ENCODE measurements around the gene RNF152.

The RNF152 gene

DNA sequence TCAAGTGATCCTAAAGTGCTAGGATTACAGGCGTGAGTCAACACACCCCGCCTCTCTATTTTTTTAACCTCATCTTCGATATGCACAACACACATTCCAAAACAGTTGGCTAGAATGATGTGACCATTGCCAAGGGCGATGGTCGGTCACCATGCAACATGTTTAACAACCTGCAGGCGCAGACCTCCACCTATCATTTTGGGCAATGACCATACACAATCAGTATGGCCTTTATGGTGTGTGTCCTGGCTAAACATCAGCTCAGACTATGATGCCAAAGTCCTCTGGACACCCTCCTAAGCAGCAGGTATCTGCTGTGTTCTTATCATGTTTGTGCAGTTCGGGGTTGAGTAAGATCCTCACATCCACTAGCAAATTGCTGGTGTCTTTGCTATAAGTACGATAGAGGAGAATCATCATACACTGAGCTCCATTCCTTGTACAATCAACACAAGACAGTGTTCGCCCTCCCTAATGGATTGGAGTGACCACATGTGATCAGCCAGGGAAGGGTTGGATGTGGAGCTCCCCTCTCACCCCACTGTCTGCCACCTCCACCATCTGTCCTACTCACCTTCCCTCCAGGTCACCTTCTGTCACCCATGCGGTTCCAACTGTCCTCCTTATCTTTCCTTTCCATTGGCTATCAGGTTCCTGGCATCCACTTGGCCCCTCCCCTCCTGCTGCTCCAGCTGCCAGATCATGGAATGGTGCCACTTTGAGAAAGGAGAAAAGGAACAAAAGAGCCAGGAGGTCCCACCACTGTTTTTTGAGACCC, 7.9 kb upstream of the RNF152 start:
- TF ChIP-seq, protein P1, sequence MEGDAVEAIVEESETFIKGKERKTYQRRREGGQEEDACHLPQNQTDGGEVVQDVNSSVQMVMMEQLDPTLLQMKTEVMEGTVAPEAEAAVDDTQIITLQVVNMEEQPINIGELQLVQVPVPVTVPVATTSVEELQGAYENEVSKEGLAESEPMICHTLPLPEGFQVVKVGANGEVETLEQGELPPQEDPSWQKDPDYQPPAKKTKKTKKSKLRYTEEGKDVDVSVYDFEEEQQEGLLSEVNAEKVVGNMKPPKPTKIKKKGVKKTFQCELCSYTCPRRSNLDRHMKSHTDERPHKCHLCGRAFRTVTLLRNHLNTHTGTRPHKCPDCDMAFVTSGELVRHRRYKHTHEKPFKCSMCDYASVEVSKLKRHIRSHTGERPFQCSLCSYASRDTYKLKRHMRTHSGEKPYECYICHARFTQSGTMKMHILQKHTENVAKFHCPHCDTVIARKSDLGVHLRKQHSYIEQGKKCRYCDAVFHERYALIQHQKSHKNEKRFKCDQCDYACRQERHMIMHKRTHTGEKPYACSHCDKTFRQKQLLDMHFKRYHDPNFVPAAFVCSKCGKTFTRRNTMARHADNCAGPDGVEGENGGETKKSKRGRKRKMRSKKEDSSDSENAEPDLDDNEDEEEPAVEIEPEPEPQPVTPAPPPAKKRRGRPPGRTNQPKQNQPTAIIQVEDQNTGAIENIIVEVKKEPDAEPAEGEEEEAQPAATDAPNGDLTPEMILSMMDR (IDR thresholded peaks at IDR 0.05; ENCODE audit: insufficient read depth, low read length, poor library complexity, severe bottlenecking), result no peak
- DNase-seq (ENCODE audit: extremely low read depth, insufficient read length), result no peak
- H3K4me3 ChIP-seq (replicated peaks; ENCODE audit: low read depth, low read length), result no peak overlapping the region
- no peaks in the 10 kb centered on the region for H3K36me3 ChIP-seq (ENCODE audit: control insufficient read depth, insufficient read depth, low read length)
- H3K27me3 ChIP-seq (replicated peaks; ENCODE audit: control insufficient read depth, insufficient read depth, low read length), result no peaks in the 10 kb centered on the region

DNA sequence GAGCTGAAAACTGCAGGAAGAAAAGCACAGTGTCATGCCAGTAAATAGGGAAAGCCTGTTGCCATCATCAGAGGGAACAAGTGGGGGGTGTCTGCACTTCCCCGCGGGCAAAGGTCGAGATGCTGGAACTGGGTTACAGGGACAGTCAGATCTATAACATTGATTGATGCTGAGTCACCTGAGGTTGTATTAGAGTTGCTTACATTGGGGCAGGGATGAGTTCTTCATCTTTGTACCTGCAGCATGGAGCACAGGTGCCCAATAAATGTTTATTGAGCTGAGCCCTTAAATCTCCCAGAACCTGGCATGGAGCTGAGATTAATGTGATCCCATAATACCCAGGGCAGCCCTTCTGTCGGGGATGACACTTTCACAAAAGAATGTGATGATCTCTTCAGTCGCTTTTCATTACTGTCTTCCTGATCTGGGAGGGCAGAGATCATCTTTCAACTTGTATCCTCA, 5.9 kb upstream of the RNF152 start:
- Histone ChIP-seq H3K27me3 (replicated peaks; ENCODE audit: control insufficient read depth, insufficient read depth, low read length) (no peaks in the 10 kb centered on the region), H3K36me3 (ENCODE audit: control insufficient read depth, insufficient read depth, low read length) (no peaks in the 10 kb centered on the region), H3K4me3 (replicated peaks; ENCODE audit: low read depth, low read length) (no peak overlapping the region)
- TF ChIP-seq, protein P1 (IDR thresholded peaks at IDR 0.05; ENCODE audit: insufficient read depth, low read length, poor library complexity, severe bottlenecking), result no peak
- DNase-seq (ENCODE audit: extremely low read depth, insufficient read length), result no peak

DNA sequence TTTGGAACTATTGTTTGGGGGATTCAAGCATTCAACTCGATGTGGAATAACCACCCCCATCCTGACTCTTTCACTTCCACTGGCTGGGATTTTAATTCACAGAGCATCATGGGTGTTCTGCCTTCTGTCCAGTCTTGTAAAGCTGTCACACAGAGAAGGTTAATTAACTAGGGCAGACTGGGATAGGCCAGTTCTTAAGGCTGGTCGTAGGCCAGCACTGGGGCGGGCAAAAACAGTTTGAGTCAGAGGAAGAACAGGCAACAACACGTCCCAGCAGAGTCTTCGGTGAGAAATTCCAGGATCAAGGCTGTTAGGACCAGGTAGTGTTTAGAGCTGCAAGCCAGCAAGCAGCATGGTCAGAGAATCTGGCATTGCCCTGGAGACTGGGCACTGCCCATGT, 4.0 kb upstream of the RNF152 start:
- Histone ChIP-seq H3K36me3 (ENCODE audit: control insufficient read depth, insufficient read depth, low read length) (no peaks in the 10 kb centered on the region), H3K4me3 (replicated peaks; ENCODE audit: low read depth, low read length) (no peak overlapping the region), H3K27me3 (replicated peaks; ENCODE audit: control insufficient read depth, insufficient read depth, low read length) (no peaks in the 10 kb centered on the region; the same call in none of the 2 replicates)
- TF ChIP-seq, protein P1 (IDR thresholded peaks at IDR 0.05; ENCODE audit: insufficient read depth, low read length, poor library complexity, severe bottlenecking), result no peak
- no peak for DNase-seq (ENCODE audit: extremely low read depth, insufficient read length)

DNA sequence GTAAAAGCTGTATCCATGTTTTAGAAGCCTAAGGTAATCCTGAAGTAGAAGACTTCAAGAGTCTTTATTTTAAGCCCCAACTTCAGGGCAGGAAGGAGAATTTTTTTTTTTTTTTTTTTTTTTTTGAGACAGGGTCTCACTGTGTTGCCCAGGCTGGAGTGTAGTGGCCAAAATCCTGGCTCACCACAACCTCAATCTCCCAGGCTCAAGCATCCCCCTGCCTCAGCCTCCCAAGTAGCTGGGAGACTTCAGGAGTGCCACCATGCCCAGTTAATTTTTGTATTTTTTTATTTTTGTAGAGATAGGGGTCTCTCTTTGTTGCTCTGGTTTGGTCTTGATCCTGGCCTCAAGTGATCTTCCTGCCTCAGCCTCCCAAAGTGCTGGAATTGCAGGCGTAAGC, 3.3 kb upstream of the RNF152 start:
- Histone ChIP-seq H3K36me3 (ENCODE audit: control insufficient read depth, insufficient read depth, low read length) (no peaks in the 10 kb centered on the region), H3K27me3 (replicated peaks; ENCODE audit: control insufficient read depth, insufficient read depth, low read length) (no peaks in the 10 kb centered on the region; the same call in none of the 2 replicates), H3K4me3 (replicated peaks; ENCODE audit: low read depth, low read length) (no peak overlapping the region)
- TF ChIP-seq, protein P1 (IDR thresholded peaks at IDR 0.05; ENCODE audit: insufficient read depth, low read length, poor library complexity, severe bottlenecking), result no peak
- no peak for DNase-seq (ENCODE audit: extremely low read depth, insufficient read length)

DNA sequence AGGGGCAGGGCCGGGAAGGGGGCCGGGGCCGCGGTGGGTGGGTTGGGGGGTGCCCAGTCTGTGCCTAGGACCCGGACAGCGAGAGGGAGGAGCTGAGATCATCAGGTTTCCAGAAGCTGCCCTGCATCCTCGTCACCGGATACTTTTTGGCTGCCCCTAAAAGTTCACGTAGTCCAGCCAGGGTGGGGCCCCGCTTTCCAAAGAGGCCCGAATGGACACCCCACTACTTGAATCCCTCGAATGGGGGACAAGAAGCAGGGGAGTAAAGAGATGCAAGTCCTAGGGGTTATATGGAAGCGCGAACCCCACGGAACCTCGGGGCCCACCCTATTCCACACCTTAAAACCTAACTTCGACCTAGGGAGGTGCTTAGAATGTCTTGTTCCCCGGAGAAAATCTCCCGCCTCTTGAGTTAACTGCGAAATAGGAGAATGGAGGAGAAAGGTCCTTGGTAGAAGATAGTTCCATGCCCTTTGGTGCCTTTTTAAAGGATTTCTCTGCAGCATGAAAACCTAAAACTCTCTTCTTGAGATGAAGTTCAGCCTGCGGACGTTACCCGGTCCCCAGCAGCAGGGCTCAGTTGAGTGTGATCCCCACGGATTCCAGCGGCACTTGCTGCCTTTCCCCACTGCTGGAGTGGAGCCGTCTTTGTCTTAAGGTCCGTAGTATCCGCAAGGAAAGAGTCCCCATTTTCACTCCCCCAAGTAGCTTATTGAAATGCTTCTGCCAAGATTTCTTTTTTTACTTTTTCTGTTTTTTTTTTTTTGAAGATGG, 2.1 kb upstream of the RNF152 start:
- TF ChIP-seq, protein P1 (IDR thresholded peaks at IDR 0.05; ENCODE audit: insufficient read depth, low read length, poor library complexity, severe bottlenecking), result no peak
- H3K27me3 ChIP-seq (replicated peaks; ENCODE audit: control insufficient read depth, insufficient read depth, low read length), result no peaks in the 10 kb centered on the region; the same call in none of the 2 replicates
- peak overlapping the region; percentile 67 for H3K4me3 ChIP-seq (replicated peaks; ENCODE audit: low read depth, low read length)
- no peak for DNase-seq (ENCODE audit: extremely low read depth, insufficient read length)
- H3K36me3 ChIP-seq (ENCODE audit: control insufficient read depth, insufficient read depth, low read length), result no peaks in the 10 kb centered on the region

Data from GM06990 (cell line).